ENCODE data around the gene RALGPS2.

DNA sequence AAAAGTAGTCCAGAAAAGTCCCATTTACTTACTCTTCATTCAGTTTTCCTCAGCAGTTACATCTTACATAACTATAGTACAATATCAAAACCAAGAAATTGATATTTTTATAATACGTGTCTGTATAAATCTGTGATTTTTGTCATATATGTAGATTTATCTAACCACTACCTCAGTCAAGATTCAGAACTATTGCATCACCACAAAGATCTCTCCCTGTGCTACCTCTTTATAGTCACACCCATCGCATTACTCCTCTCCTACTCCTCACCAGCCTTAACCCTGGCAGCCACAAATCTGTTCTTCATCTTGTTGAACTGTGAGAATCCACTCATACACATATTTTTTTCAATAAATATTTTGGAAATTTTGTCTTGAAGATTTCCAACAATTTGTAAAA, 72.5 kb downstream of the RALGPS2 start:
- TF ChIP-seq GATA3 (IDR thresholded peaks at IDR 0.05; ENCODE audit: low read depth, low read length) (no peak), GATA2 (IDR thresholded peaks at IDR 0.05; ENCODE audit: low read depth, low read length) (no peak)

Measured in SH-SY5Y (cell line).